ENCODE results near the gene UMODL1. TPM values are rescaled to one million over a fixed set of nuclear protein-coding genes. Genes with fewer than 3 reads are reported as not detected.

UMODL1 gene
- total RNA-seq, 1 experiment from 2014 or later, result 0.20 TPM

GRCh38 chr21:42043961-42044360 is 27.2 kb upstream of the UMODL1 start:
- Histone ChIP-seq H3K27me3 (replicated peaks; ENCODE audit: control insufficient read depth, insufficient read depth, low read length) (no peaks in the 10 kb centered on the region), H3K36me3 (ENCODE audit: control insufficient read depth, insufficient read depth, low read length) (no peaks in the 10 kb centered on the region), H3K4me3 (ENCODE audit: low read depth, low read length) (no peak overlapping the region), H3K4me1 (peaks cover 7% of the 10 kb centered on the region; the same call in 1 of the 2 replicates), H3K9me3 (no peaks in the 10 kb centered on the region)
- Mint-ChIP-seq H3K4me3 (ENCODE audit: unreplicated experiment) (no peak overlapping the region), H3K27me3 (ENCODE audit: insufficient read depth, unreplicated experiment) (no peaks in the 10 kb centered on the region), H3K36me3 (ENCODE audit: insufficient read depth, unreplicated experiment) (no peaks in the 10 kb centered on the region), H3K9me3 (ENCODE audit: unreplicated experiment) (peaks cover under 1% of the 10 kb centered on the region), H3K27ac (ENCODE audit: unreplicated experiment) (no peak overlapping the region), H3K4me1 (ENCODE audit: low read depth, unreplicated experiment) (peaks cover 16% of the 10 kb centered on the region)
- intact Hi-C loops (cut with micrococcal nuclease; ENCODE audit: unreplicated experiment), result no loop called here
- POLR2A ChIA-PET, result no interaction called here
- no peak for DNase-seq
- CTCF ChIA-PET, result no interaction called here
- no TSS peak for BruUV-seq (replicated peaks)
- TF ChIP-seq, protein P1, sequence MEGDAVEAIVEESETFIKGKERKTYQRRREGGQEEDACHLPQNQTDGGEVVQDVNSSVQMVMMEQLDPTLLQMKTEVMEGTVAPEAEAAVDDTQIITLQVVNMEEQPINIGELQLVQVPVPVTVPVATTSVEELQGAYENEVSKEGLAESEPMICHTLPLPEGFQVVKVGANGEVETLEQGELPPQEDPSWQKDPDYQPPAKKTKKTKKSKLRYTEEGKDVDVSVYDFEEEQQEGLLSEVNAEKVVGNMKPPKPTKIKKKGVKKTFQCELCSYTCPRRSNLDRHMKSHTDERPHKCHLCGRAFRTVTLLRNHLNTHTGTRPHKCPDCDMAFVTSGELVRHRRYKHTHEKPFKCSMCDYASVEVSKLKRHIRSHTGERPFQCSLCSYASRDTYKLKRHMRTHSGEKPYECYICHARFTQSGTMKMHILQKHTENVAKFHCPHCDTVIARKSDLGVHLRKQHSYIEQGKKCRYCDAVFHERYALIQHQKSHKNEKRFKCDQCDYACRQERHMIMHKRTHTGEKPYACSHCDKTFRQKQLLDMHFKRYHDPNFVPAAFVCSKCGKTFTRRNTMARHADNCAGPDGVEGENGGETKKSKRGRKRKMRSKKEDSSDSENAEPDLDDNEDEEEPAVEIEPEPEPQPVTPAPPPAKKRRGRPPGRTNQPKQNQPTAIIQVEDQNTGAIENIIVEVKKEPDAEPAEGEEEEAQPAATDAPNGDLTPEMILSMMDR (IDR thresholded peaks at IDR 0.05; ENCODE audit: insufficient read depth in 1 of 2, low read depth in 1 of 2, low read length in 1 of 2, severe bottlenecking in 1 of 2, unreplicated experiment in 1 of 2), result no peak

GRCh38 chr21:42044871-42045495 is 26.1 kb upstream of the UMODL1 start:
- CTCF ChIA-PET, result interaction anchor here (0.6 kb wide), 1 partner anchor 102 kb away, joined by 3 read pairs; no protein-coding TSS in a partner anchor
- TF ChIP-seq, protein P1 (IDR thresholded peaks at IDR 0.05; ENCODE audit: insufficient read depth in 1 of 2, low read depth in 1 of 2, low read length in 1 of 2, severe bottlenecking in 1 of 2, unreplicated experiment in 1 of 2), result no peak
- BruUV-seq (replicated peaks), result no TSS peak

DNA sequence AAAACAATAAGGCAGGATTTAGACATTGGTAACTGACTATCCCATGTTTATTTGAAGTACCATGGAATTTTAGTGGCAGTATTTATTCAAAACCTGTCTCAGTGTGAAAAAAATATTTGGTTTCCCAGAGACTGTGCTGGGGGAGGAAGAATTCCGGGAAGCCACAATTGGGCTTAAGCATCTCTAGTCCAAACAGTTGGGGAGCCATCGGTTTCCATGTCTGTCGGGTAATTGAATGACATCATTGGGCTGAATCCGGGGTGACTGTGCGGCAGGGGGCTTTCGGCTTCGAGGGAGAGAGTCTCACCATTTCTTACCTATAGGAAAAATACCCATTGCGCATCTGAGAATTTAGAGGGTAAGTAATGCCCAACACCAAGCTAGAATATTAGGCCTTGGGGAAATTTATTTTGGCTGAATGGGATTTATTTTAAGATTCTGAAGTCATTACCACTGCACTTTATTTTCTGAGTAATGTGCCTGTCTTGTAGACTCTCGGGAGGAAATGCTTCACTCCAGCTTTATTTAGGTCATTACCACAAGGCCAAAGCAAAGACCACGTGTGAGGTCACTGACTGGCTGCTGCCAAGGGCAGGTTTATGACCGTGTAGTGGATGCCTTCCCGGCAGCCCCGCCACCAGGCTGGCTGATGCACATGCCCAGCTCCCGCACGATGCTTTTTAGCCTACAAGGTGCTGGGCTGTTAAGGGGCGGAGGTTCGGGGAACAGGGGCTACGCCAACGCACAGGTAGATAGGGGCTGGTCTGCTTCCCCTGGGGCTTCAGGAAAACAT is 23.1 kb upstream of the UMODL1 start:
- no peaks in the 10 kb centered on the region for H3K4me1 ChIP-seq
- no peaks in the 10 kb centered on the region for H3K9me3 ChIP-seq
- no peak overlapping the region for H3K4me3 ChIP-seq (ENCODE audit: low read depth, low read length)
- BruUV-seq (replicated peaks), result no TSS peak
- TF ChIP-seq, protein P1 (IDR thresholded peaks at IDR 0.05; ENCODE audit: insufficient read depth in 1 of 2, low read depth in 1 of 2, low read length in 1 of 2, severe bottlenecking in 1 of 2, unreplicated experiment in 1 of 2), result no peak
- peaks cover 4% of the 10 kb centered on the region for H3K36me3 Mint-ChIP-seq (ENCODE audit: insufficient read depth, unreplicated experiment)
- DNase-seq, result no peak
- no peaks in the 10 kb centered on the region for H3K27me3 ChIP-seq (replicated peaks; ENCODE audit: control insufficient read depth, insufficient read depth, low read length)
- H3K27ac Mint-ChIP-seq (ENCODE audit: unreplicated experiment), result no peak overlapping the region
- H3K4me1 Mint-ChIP-seq (ENCODE audit: low read depth, unreplicated experiment), result peaks cover 1% of the 10 kb centered on the region
- H3K9me3 Mint-ChIP-seq (ENCODE audit: unreplicated experiment), result no peaks in the 10 kb centered on the region
- no peak overlapping the region for H3K4me3 Mint-ChIP-seq (ENCODE audit: unreplicated experiment)
- intact Hi-C loops (cut with micrococcal nuclease; ENCODE audit: unreplicated experiment), result no loop called here
- POLR2A ChIA-PET, result no interaction called here
- CTCF ChIA-PET, result no interaction called here
- H3K27me3 Mint-ChIP-seq (ENCODE audit: insufficient read depth, unreplicated experiment), result no peaks in the 10 kb centered on the region
- H3K36me3 ChIP-seq (ENCODE audit: control insufficient read depth, insufficient read depth, low read length), result no peaks in the 10 kb centered on the region

More at GRCh38 chr21:42044871-42045495, 26.1 kb upstream of the UMODL1 start:
- Histone ChIP-seq H3K27me3 (replicated peaks; ENCODE audit: control insufficient read depth, insufficient read depth, low read length) (no peaks in the 10 kb centered on the region), H3K36me3 (ENCODE audit: control insufficient read depth, insufficient read depth, low read length) (no peaks in the 10 kb centered on the region), H3K4me3 (ENCODE audit: low read depth, low read length) (no peak overlapping the region), H3K9me3 (no peaks in the 10 kb centered on the region), H3K4me1 (peaks cover 2% of the 10 kb centered on the region; the same call in 1 of the 2 replicates)
- no peaks in the 10 kb centered on the region for H3K27me3 Mint-ChIP-seq (ENCODE audit: insufficient read depth, unreplicated experiment)
- no peak overlapping the region for H3K4me3 Mint-ChIP-seq (ENCODE audit: unreplicated experiment)
- POLR2A ChIA-PET, result interaction anchor here (0.7 kb wide), 1 partner anchor 1008 kb away, joined by 5 read pairs; no protein-coding TSS in a partner anchor
- H3K36me3 Mint-ChIP-seq (ENCODE audit: insufficient read depth, unreplicated experiment), result peaks cover 4% of the 10 kb centered on the region
- peaks cover 16% of the 10 kb centered on the region for H3K4me1 Mint-ChIP-seq (ENCODE audit: low read depth, unreplicated experiment)
- H3K27ac Mint-ChIP-seq (ENCODE audit: unreplicated experiment), result no peak overlapping the region
- intact Hi-C loops (cut with micrococcal nuclease; ENCODE audit: unreplicated experiment), result no loop called here
- DNase-seq, result no peak
- no peaks in the 10 kb centered on the region for H3K9me3 Mint-ChIP-seq (ENCODE audit: unreplicated experiment)
